ENCODE data around the gene ITFG1. TPM values are rescaled to one million over a fixed set of nuclear protein-coding genes. Genes with fewer than 3 reads are reported as not detected.
"Not testable (repeated sequence)": the region's sequence is repeated elsewhere in the genome, so short reads cannot be mapped to it uniquely, and the experiment has no call there.

Gene ITFG1
- total RNA-seq, 2 donors from 2014 or later = 8.4 to 15.3 TPM

GRCh38 chr16:47366228-47366627 lies 94.6 kb downstream of the ITFG1 start:
- Mint-ChIP-seq H3K27me3 (no peaks in the 10 kb centered on the region), H3K36me3 (ENCODE audit: low read depth) (peaks cover 47% of the 10 kb centered on the region), H3K9me3 (no peaks in the 10 kb centered on the region), H3K4me1 (no peaks in the 10 kb centered on the region), H3K4me3 (no peak overlapping the region), H3K27ac (no peak overlapping the region)
- no peak for ATAC-seq (replicated peaks)

- ATAC-seq (replicated peaks) = no peak
- Mint-ChIP-seq H3K27me3 (no peaks in the 10 kb centered on the region), H3K4me1 (no peaks in the 10 kb centered on the region), H3K27ac (peak overlapping the region; percentile 34), H3K36me3 (ENCODE audit: low read depth) (peaks cover 37% of the 10 kb centered on the region), H3K9me3 (no peaks in the 10 kb centered on the region), H3K4me3 (no peak overlapping the region)
Measured at GRCh38 chr16:47363761-47364160, 97.1 kb downstream of the ITFG1 start.

DNA sequence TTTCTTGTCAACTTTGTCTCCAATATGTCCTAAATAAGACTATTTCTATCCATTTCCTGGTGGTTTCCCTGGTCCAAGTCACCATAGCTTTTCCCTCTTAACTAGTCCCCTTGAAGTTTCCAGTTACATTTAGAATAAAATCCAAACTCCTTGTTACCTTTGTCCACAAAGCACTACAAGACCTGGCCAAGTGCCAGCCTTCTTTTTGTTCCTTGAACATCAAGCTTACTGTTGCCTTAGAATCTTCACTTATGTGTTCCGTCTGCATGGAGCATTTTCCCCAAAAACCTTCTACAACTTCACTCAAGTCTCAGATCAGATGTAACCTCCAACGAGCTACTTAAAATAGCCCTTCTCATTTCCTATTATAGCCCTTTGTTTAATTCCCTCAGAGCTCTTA lies 101.4 kb downstream of the ITFG1 start:
- peaks cover 27% of the 10 kb centered on the region for H3K36me3 Mint-ChIP-seq (ENCODE audit: low read depth)
- no peaks in the 10 kb centered on the region for H3K4me1 Mint-ChIP-seq
- no peak overlapping the region for H3K27ac Mint-ChIP-seq
- no peak for ATAC-seq (replicated peaks)
- H3K4me3 Mint-ChIP-seq = no peak overlapping the region
- H3K9me3 Mint-ChIP-seq = no peaks in the 10 kb centered on the region
- H3K27me3 Mint-ChIP-seq = no peaks in the 10 kb centered on the region

DNA sequence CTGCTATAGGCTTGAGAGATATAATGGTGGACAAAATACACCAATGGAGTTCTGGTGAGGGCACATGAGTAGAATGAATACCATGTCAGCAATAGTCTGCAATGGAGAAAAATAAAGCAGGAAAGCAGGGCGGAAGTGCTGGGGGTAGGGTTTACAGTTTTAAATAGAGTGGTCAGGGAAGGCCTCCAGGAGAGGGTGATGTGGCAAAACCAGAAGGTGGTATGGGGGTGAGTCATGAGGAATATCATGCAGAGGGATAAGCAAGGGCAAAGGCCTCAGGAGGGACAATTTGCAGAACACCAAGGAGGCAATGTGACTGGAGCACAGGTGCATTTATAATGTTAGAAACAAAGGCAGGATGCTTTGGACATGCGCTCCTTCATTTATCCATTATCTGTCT lies 102.0 kb downstream of the ITFG1 start:
- H3K27ac Mint-ChIP-seq = no peak overlapping the region
- no peaks in the 10 kb centered on the region for H3K9me3 Mint-ChIP-seq
- peaks cover 31% of the 10 kb centered on the region for H3K36me3 Mint-ChIP-seq (ENCODE audit: low read depth)
- ATAC-seq (replicated peaks) = no peak
- H3K4me3 Mint-ChIP-seq = no peak overlapping the region
- no peaks in the 10 kb centered on the region for H3K27me3 Mint-ChIP-seq
- H3K4me1 Mint-ChIP-seq = no peaks in the 10 kb centered on the region

- Mint-ChIP-seq H3K36me3 (ENCODE audit: low read depth) (peaks cover 61% of the 10 kb centered on the region), H3K9me3 (peaks cover 21% of the 10 kb centered on the region)
- H3K27me3 Mint-ChIP-seq; ATAC-seq (replicated peaks); H3K27ac Mint-ChIP-seq; H3K4me1 Mint-ChIP-seq; H3K4me3 Mint-ChIP-seq: not testable (repeated sequence)
Measured at GRCh38 chr16:47349029-47349428, 111.8 kb downstream of the ITFG1 start.

DNA sequence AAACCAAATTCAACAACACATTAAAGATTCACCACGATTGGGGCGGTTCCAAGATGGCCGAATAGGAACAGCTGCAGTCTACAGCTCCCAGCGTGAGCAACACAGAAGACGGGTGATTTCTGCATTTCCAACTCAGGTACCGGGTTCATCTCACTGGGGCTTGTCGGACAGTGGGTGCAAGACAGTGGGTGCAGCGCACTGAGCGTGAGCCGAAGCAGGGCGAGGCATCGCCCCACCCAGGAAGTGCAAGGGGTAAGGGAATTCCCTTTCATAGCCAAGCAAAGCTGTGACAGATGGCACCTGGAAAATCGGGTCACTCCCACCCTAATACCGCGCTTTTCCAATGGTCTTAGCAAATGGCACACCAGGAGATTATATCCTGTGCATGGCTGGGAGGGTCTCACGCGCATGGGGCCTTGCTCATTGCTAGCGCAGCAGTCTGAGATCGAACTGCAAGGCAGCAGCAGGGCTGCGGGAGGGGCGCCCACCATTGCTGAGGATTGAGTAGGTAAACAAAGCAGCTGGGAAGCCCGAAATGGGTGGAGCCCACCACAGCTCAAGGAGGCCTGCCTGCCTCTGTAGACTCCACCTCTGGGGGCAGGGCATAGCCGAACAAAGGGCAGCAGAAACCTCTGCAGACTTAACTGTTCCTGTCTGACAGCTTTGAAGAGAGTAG lies 113.7 kb downstream of the ITFG1 start:
- not testable (repeated sequence) for H3K4me1 Mint-ChIP-seq; H3K27me3 Mint-ChIP-seq; H3K4me3 Mint-ChIP-seq; H3K27ac Mint-ChIP-seq; ATAC-seq (replicated peaks)
- Mint-ChIP-seq H3K9me3 (peaks cover 21% of the 10 kb centered on the region), H3K36me3 (ENCODE audit: low read depth) (peaks cover 44% of the 10 kb centered on the region)

GRCh38 chr16:47342055-47342454 lies 118.8 kb downstream of the ITFG1 start:
- Mint-ChIP-seq H3K9me3 (peaks cover 21% of the 10 kb centered on the region), H3K4me3 (no peak overlapping the region), H3K27me3 (no peaks in the 10 kb centered on the region), H3K27ac (no peak overlapping the region), H3K36me3 (ENCODE audit: low read depth) (peaks cover 34% of the 10 kb centered on the region), H3K4me1 (peaks cover 5% of the 10 kb centered on the region)
- no peak for ATAC-seq (replicated peaks)

GRCh38 chr16:47330562-47330961 lies 130.3 kb downstream of the ITFG1 start:
- H3K27ac Mint-ChIP-seq; ATAC-seq (replicated peaks); H3K36me3 Mint-ChIP-seq (ENCODE audit: low read depth); H3K27me3 Mint-ChIP-seq; H3K4me3 Mint-ChIP-seq; H3K4me1 Mint-ChIP-seq; H3K9me3 Mint-ChIP-seq: not testable (repeated sequence)

DNA sequence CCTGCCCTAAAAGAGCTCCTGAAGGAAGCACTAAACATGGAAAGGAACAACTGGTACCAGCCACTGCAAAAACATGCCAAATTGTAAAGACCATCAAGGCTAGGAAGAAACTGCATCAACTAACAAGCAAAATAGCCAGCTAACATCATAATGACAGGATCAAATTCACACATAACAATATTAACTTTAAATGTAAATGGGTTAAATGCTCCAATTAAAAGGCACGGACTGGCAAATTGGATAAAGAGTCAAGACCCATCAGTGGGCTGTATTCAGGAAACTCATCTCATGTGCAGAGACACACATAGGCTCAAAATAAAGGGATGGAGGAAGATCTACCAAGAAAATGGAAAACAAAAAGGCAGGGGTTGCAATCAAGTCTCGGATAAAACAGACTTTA lies 136.6 kb downstream of the ITFG1 start:
- H3K27ac Mint-ChIP-seq; H3K4me3 Mint-ChIP-seq; H3K4me1 Mint-ChIP-seq; H3K9me3 Mint-ChIP-seq; ATAC-seq (replicated peaks); H3K27me3 Mint-ChIP-seq; H3K36me3 Mint-ChIP-seq (ENCODE audit: low read depth): not testable (repeated sequence)

- Mint-ChIP-seq H3K27me3 (no peaks in the 10 kb centered on the region), H3K4me3 (no peak overlapping the region), H3K9me3 (no peaks in the 10 kb centered on the region), H3K27ac (no peak overlapping the region), H3K4me1 (no peaks in the 10 kb centered on the region), H3K36me3 (ENCODE audit: low read depth) (peaks cover 5% of the 10 kb centered on the region)
- ATAC-seq (replicated peaks) = no peak
Measured at GRCh38 chr16:47323241-47323640, 137.6 kb downstream of the ITFG1 start.

GRCh38 chr16:47320546-47321310 lies 140.1 kb downstream of the ITFG1 start:
- Mint-ChIP-seq H3K27ac (no peak overlapping the region), H3K4me3 (no peak overlapping the region), H3K36me3 (ENCODE audit: low read depth) (peaks cover 5% of the 10 kb centered on the region), H3K9me3 (no peaks in the 10 kb centered on the region), H3K4me1 (no peaks in the 10 kb centered on the region), H3K27me3 (no peaks in the 10 kb centered on the region)
- no peak for ATAC-seq (replicated peaks)

DNA sequence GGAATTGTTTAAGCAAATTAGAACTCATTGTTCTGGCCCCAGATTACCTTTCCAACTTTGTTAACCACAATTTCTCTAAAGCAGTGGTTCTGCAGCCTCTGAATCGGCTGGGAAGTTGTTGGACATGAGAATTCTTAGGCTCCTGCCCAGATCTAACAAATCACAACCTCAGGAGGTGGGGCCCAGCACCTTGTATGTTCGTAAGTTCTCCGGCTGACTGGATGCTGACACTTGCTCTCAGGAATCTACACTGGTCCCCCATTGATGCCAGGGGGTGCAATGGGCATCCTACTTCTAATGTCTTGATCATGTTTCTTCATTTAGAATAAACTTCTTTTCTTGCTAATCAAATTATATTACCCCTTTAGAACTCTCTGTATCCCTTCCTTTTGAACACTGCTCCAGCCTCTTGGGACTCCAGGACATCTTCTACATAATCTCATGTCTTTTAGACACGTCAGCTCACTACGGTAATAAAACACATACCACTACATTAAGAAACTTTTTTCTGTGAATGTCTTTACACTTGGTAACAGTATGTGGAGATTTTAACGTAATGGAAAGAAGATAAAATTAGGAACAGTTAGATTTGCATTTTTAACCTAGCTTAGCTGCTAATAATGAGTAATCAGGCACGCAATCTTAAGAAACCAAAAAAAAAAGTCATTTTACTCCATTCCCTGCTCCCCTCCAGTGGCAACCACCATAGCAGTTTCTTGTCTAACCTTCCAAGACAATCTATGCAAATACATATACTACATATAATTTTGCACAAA lies 143.2 kb downstream of the ITFG1 start:
- Mint-ChIP-seq H3K36me3 (ENCODE audit: low read depth) (peaks cover 5% of the 10 kb centered on the region), H3K27me3 (no peaks in the 10 kb centered on the region), H3K4me1 (no peaks in the 10 kb centered on the region), H3K9me3 (no peaks in the 10 kb centered on the region), H3K4me3 (no peak overlapping the region), H3K27ac (no peak overlapping the region)
- ATAC-seq (replicated peaks) = no peak

GRCh38 chr16:47316442-47317015 lies 144.3 kb downstream of the ITFG1 start:
- Mint-ChIP-seq H3K27ac (no peak overlapping the region), H3K9me3 (no peaks in the 10 kb centered on the region), H3K4me1 (no peaks in the 10 kb centered on the region), H3K4me3 (no peak overlapping the region), H3K36me3 (ENCODE audit: low read depth) (peaks cover 7% of the 10 kb centered on the region), H3K27me3 (no peaks in the 10 kb centered on the region)
- ATAC-seq (replicated peaks) = no peak

DNA sequence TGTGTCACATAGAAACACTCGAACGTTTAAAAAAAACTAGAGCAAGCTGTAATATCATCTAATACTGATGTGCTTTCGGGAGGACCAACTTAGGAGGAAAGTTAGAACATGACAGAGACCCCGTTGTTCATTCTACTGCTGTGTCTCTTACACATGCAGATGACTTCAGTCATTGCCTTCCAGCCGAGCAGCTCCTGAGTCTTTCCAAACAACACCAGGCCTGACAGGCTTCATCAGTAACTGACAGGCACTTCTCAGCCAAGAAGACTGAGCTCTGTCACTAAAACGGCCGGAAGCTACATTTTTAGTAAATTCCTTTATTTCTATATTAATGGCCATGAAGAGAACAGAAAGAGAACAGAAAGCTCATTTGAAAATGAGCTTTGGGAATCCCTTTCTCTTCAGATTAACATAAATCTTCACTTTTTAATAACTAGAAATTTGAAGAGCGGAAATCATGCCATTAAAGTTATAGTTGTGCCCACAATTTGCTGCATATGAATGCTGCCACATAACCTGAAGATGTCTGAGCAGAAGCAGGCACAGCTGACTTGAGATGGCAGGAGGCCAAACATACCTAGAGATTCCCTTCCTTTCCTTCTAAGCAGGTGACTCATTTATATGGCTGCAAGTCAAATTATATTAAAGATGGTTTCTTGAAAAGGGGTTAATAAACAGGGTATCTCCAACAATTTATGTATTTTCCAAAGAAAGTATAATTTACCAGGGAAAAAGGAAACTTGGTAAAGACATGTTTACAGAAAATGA lies 148.9 kb downstream of the ITFG1 start:
- Mint-ChIP-seq H3K27me3 (no peaks in the 10 kb centered on the region), H3K36me3 (ENCODE audit: low read depth) (peaks cover 38% of the 10 kb centered on the region), H3K27ac (no peak overlapping the region), H3K4me1 (no peaks in the 10 kb centered on the region), H3K9me3 (no peaks in the 10 kb centered on the region), H3K4me3 (no peak overlapping the region)
- ATAC-seq (replicated peaks) = no peak
